Activated CD4-positive, CD25-positive, alpha-beta regulatory T cell treated with anti-CD3 and anti-CD28 coated beads, Interleukin-2, amount 50 U/mL, for 72 hours (primary cell): ENCODE results near the gene NKX3-2.
A peak's percentile ranks its signal among the peaks of the same experiment; 100 is the strongest.
"Not testable (repeated sequence)": the region's sequence is repeated elsewhere in the genome, so short reads cannot be mapped to it uniquely, and the experiment has no call there.

Experiments
- DNase-seq: peaks from one replicate; pipeline ENCODE4 v3.0.0; 2021

The NKX3-2 gene

GRCh38 chr4:13543839-13544605 is at the start of gene NKX3-2:
NKX3-2 (minus strand) TSS chr4:13544508; CDS start chr4:13544414, 94 bp downstream.
- DNase-seq = no peak

GRCh38 chr4:13592220-13592619 is 47.9 kb upstream of the NKX3-2 start:
- no peak for DNase-seq

GRCh38 chr4:13590766-13591165 is 46.5 kb upstream of the NKX3-2 start:
- no peak for DNase-seq

- DNase-seq = no peak
These were observed 44.6 kb upstream of the NKX3-2 start for GRCh38 chr4:13588954-13589353.

- DNase-seq = no peak
These were observed 40.2 kb upstream of the NKX3-2 start for GRCh38 chr4:13584481-13584880.

- no peak for DNase-seq
These were observed 35.7 kb upstream of the NKX3-2 start for GRCh38 chr4:13580036-13580435.

GRCh38 chr4:13577660-13578059 is 33.4 kb upstream of the NKX3-2 start:
- no peak for DNase-seq

GRCh38 chr4:13570916-13571315 is 26.6 kb upstream of the NKX3-2 start:
- no peak for DNase-seq

GRCh38 chr4:13567125-13567524 is 22.8 kb upstream of the NKX3-2 start:
- DNase-seq = no peak

GRCh38 chr4:13562876-13563275 is 18.6 kb upstream of the NKX3-2 start:
- DNase-seq = no peak

GRCh38 chr4:13561673-13562072 is 17.4 kb upstream of the NKX3-2 start:
- DNase-seq = no peak

GRCh38 chr4:13560111-13560510 is 15.8 kb upstream of the NKX3-2 start:
- DNase-seq = not testable (repeated sequence)

GRCh38 chr4:13559413-13559812 is 15.1 kb upstream of the NKX3-2 start:
- DNase-seq = no peak

GRCh38 chr4:13558881-13559280 is 14.6 kb upstream of the NKX3-2 start:
- DNase-seq = no peak

- no peak for DNase-seq
These were observed 11.0 kb upstream of the NKX3-2 start for GRCh38 chr4:13555325-13555724.

GRCh38 chr4:13553081-13553480 is 8.8 kb upstream of the NKX3-2 start:
- no peak for DNase-seq

GRCh38 chr4:13548984-13549546 is 4.8 kb upstream of the NKX3-2 start:
- peak; percentile 87 for DNase-seq

- DNase-seq = no peak
These were observed 4.0 kb upstream of the NKX3-2 start for GRCh38 chr4:13548059-13548983.

GRCh38 chr4:13547485-13548041 is 3.3 kb upstream of the NKX3-2 start:
- DNase-seq = no peak

GRCh38 chr4:13546941-13547484 is 2.7 kb upstream of the NKX3-2 start:
- no peak for DNase-seq

- DNase-seq = no peak
These were observed 2.0 kb upstream of the NKX3-2 start for GRCh38 chr4:13546142-13546940.

- no peak for DNase-seq
These were observed 1.1 kb upstream of the NKX3-2 start for GRCh38 chr4:13545394-13545808.
